ENCODE measurements around the gene RNF215.
A peak's percentile ranks its signal among the peaks of the same experiment; 100 is the strongest.

The RNF215 gene

GRCh38 chr22:30416837-30417236 lies 29.6 kb upstream of the RNF215 start:
- peak overlapping the region; percentile 58 for H3K27ac ChIP-seq
- TF ChIP-seq CTCF (conservative IDR thresholded peaks at IDR 0.05): no peak

GRCh38 chr22:30416403-30416802 lies 29.2 kb upstream of the RNF215 start:
- no peak for TF ChIP-seq CTCF (conservative IDR thresholded peaks at IDR 0.05)
- H3K27ac ChIP-seq: peak overlapping the region; percentile 58

- no peak overlapping the region; the same call in 1 of the 2 replicates for H3K27ac ChIP-seq
- TF ChIP-seq CTCF (conservative IDR thresholded peaks at IDR 0.05): no peak
These were observed 27.4 kb upstream of the RNF215 start for GRCh38 chr22:30414525-30415047.

- TF ChIP-seq CTCF (conservative IDR thresholded peaks at IDR 0.05): no peak
- H3K27ac ChIP-seq: no peak overlapping the region
These were observed 26.7 kb upstream of the RNF215 start for GRCh38 chr22:30413745-30414524.

GRCh38 chr22:30413001-30413400 lies 25.8 kb upstream of the RNF215 start:
- no peak overlapping the region for H3K27ac ChIP-seq
- no peak for TF ChIP-seq CTCF (conservative IDR thresholded peaks at IDR 0.05)

GRCh38 chr22:30411780-30412179 lies 24.6 kb upstream of the RNF215 start:
- TF ChIP-seq CTCF (conservative IDR thresholded peaks at IDR 0.05): no peak
- H3K27ac ChIP-seq: no peak overlapping the region

- TF ChIP-seq CTCF (conservative IDR thresholded peaks at IDR 0.05): no peak
- no peak overlapping the region for H3K27ac ChIP-seq
These were observed 21.3 kb upstream of the RNF215 start for GRCh38 chr22:30408388-30409102.
